AG04450 (cell line): ENCODE results near the gene SCAF8. TPM values are rescaled to one million over a fixed set of nuclear protein-coding genes. Genes with fewer than 3 reads are reported as not detected.

Source experiments
- CTCF ChIA-PET: fragments of 300-600, 350-600 bp; formaldehyde crosslinking; extraction: SDS; loops from one replicate; lab custom pipeline; 2022; ENCODE audit warnings: antibody characterized with exemption, inconsistent platforms; lab: Charles Lee
- POLR2A ChIA-PET: fragments of 350-600 bp; formaldehyde crosslinking; extraction: SDS; loops from one replicate; lab custom pipeline; 2021; ENCODE audit warnings: antibody characterized with exemption, inconsistent platforms; lab: Yijun Ruan, JAX
- DNase-seq: peaks from one replicate; pipeline ENCODE4 v3.0.0-alpha.2; 2011; ENCODE audit warnings: low read depth, low spot score
- H3K27ac ChIP-seq: one replicate; pipeline ENCODE4 v1.5.1; 2012; ENCODE audit warnings: low read depth, low read length, control low read depth
- H3K27me3 ChIP-seq: one replicate; pipeline ENCODE4 v1.6.0; 2012; ENCODE audit warnings: low read length; ENCODE audit not compliant: control insufficient read depth, insufficient read depth
- H3K4me3 ChIP-seq: 2 replicates; pipeline ENCODE4 v1.5.1; 2011; ENCODE audit warnings: mild to moderate bottlenecking, low read depth, low read length, control low read depth
- H3K9me3 ChIP-seq: 2 replicates; pipeline ENCODE4 v1.5.1; 2012; ENCODE audit warnings: low read length; ENCODE audit not compliant: control insufficient read depth, insufficient read depth
- polyA plus RNA-seq: library from polyadenylated mRNA; depleted of rRNA; stranded (reverse); fragments of >200 nt; gene quantifications from 2 replicates; pipeline ENCODE4 v1.2.3, GENCODE V29; 2011; rRNA removed
- small RNA-seq: library from RNA; depleted of rRNA; stranded (forward); fragments of <200 nt; gene quantifications from one replicate; pipeline ENCODE3, GENCODE V24; 2012; ENCODE audit warnings: low read depth; ENCODE audit not compliant: insufficient read length
- TF ChIP-seq, protein P1 (sequence below): IDR thresholded peaks from 2 replicates; pipeline ENCODE4 v1.5.1; 2011; ENCODE audit warnings: low read depth, low read length, control low read depth, inconsistent platforms

The SCAF8 gene
- polyA plus RNA-seq, 1 experiment, result 29.2 TPM

DNA sequence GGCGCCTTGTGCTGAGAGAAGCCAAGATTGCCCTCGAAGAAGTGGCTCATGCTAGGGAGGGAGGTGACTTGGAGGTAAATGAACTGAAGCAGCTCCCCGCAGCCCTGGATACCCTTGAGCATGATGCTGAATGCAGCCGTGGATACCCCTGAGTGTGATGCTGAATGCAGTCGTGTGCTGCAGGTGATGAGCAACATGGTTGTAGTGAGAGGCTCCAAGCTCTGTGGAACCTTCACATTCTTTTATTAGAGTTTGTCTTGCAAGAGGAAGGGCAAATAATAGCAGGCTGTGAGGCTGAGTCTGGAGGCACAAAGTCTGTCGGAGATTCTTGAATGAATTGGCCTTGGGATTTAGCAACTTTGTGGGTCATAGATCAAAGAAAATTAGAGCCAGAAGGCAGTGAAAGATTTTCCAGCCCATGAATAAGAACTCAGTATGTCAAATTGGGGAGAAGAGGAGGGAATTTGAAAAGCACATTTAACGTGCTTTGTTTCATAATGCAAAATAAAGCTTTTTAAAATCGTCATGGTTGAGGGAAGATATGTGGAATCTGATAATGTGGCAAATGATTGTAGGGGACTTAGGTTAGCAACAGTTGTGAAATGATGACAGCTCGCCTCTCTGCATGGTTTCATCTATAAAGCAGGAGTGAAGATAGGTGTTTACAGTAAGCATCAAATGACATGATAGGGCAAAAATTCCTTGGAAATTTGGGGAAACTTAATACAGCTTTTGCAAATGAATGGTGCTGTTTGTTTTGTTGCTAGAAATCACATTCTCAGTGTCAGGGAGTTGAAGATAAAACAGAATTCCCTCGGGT, 141.8 kb downstream of the SCAF8 start:
- POLR2A ChIA-PET, result no interaction called here
- no peak overlapping the region for H3K4me3 ChIP-seq
- TF ChIP-seq, protein P1, sequence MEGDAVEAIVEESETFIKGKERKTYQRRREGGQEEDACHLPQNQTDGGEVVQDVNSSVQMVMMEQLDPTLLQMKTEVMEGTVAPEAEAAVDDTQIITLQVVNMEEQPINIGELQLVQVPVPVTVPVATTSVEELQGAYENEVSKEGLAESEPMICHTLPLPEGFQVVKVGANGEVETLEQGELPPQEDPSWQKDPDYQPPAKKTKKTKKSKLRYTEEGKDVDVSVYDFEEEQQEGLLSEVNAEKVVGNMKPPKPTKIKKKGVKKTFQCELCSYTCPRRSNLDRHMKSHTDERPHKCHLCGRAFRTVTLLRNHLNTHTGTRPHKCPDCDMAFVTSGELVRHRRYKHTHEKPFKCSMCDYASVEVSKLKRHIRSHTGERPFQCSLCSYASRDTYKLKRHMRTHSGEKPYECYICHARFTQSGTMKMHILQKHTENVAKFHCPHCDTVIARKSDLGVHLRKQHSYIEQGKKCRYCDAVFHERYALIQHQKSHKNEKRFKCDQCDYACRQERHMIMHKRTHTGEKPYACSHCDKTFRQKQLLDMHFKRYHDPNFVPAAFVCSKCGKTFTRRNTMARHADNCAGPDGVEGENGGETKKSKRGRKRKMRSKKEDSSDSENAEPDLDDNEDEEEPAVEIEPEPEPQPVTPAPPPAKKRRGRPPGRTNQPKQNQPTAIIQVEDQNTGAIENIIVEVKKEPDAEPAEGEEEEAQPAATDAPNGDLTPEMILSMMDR, result no peak
- no peaks in the 10 kb centered on the region for H3K9me3 ChIP-seq
- CTCF ChIA-PET, result interaction anchor here (1.4 kb wide), 1 partner anchor 199 kb away, joined by 5 read pairs; no protein-coding TSS in a partner anchor
- H3K27me3 ChIP-seq, result no peaks in the 10 kb centered on the region
- H3K27ac ChIP-seq, result no peak overlapping the region
- no peak for DNase-seq

DNA sequence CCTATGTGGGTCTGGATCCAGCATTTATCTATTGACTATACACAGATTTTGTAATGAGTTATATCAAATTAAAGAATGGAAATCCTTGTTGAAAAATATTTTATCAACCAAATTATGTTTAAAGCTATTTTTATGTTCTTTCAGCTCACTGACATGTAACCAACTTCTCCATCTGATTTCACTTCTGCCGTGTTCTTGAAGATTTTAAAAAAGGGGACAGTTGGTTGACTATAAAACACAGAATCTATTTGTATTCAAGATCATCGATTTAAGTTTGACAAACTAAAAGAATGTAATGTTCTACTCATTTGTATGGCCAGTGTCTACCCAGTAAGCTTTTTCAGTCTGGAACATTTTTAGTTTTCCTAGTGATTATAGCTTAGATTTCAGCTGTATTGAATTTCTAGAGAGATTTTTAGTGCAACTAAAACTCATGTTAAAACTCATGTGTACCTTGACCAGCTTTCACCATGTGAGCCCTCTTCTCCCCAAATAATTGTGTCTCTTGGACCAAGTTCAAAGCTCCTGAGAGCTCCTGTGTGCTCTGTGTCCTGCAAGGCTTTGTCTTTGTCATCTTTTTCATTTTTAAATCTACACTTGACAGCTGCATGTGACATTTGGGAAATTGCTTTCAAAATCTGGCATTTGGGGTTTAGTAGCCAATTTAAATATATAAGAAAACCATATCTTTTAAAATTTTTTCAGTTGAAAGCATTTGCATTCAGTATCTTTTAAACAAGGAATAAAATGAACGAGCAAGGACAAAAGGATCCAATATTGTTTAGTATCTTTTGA, 143.5 kb downstream of the SCAF8 start:
- DNase-seq, result no peak
- TF ChIP-seq, protein P1, result no peak
- CTCF ChIA-PET, result interaction anchor here (2.1 to 2.7 kb wide), 2 partner anchors 9 to 201 kb away, joined by 9 to 22 read pairs; no protein-coding TSS in a partner anchor
- H3K4me3 ChIP-seq, result no peak overlapping the region
- H3K9me3 ChIP-seq, result no peaks in the 10 kb centered on the region
- POLR2A ChIA-PET, result no interaction called here
- H3K27ac ChIP-seq, result no peak overlapping the region
- H3K27me3 ChIP-seq, result no peaks in the 10 kb centered on the region

DNA sequence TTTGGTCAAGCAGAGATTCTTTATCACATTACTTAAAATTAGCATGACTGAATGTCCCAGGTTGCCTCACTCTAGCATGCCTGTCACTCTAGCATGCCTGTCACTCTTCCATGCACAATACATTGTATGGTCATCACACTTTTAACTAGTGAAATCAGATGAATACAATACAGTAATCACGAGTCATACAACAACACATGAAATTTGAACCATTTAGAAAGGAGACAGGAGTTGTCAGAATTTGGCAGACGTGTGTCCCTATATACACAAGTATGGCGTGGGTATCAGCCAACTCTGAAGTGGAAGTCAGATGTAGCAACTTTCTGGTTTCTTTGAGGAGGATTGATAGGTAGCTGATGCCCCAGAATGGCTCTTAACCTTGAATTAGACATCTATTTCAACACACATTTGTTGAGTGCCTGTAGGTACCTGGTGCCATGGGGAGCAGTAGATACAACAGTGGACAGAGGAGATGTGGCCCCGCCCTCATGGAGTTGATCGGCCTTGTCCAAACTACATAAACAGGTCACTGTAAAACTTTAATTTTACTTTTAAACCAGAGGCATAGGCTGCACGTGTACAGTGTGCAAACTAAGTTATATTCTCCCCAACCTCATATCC, 145.8 kb downstream of the SCAF8 start:
- ChIA-PET CTCF (interaction anchor here (1.0 to 1.2 kb wide), 2 partner anchors 11 to 203 kb away, joined by 4 to 12 read pairs; no protein-coding TSS in a partner anchor), POLR2A (no interaction called here)
- no peak for DNase-seq
- Histone ChIP-seq H3K4me3 (no peak overlapping the region), H3K9me3 (no peaks in the 10 kb centered on the region), H3K27ac (no peak overlapping the region), H3K27me3 (no peaks in the 10 kb centered on the region)
- TF ChIP-seq, protein P1, result no peak

DNA sequence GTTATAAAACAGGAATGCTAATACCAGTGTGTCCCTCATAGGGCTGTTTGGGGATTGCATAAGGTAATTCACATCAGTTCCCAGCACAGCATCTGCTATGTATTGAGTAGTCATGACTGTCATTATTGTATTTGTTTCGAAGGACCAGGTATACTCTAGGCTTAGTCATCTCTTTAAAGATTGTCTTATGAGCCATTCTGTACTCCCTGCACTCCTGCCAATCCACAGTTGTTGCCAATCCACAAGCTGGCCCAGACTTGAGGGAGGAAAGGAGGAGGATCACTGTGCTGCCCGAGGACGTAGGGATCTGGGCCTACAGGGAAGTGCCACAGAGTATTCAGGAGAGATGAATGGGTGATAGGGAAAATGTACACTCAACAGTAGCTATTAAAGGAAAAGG, 148.9 kb downstream of the SCAF8 start:
- no peak for DNase-seq
- no peak overlapping the region for H3K27ac ChIP-seq
- POLR2A ChIA-PET, result no interaction called here
- H3K27me3 ChIP-seq, result no peaks in the 10 kb centered on the region
- CTCF ChIA-PET, result interaction anchor here (1.2 to 1.7 kb wide), 2 partner anchors 14 to 119 kb away, joined by 4 to 6 read pairs; no protein-coding TSS in a partner anchor
- no peak overlapping the region for H3K4me3 ChIP-seq
- H3K9me3 ChIP-seq, result no peaks in the 10 kb centered on the region
- TF ChIP-seq, protein P1, result no peak

Small RNA genes lying within 50 kb of the gene (small RNA-seq; reads per million reads assigned to genes)
- gene MIR1273C (not detected), gene RNU6-824P (not detected)

Other genes starting within 250 kb of the SCAF8 start
- 8.6 and 10.1 TPM in 2 replicates for gene CNKSR3, start 222.7 kb upstream of the SCAF8 start, polyA plus RNA-seq